NB4 (cell line): Measurements from ENCODE around the gene CDC42BPA.

Experiments
- DNase-seq: peaks from one replicate; pipeline ENCODE4 v3.0.0; 2010; ENCODE audit warnings: low read depth
- H3K4me3 ChIP-seq: one replicate; pipeline ENCODE4 v1.5.1; 2011; ENCODE audit warnings: mild to moderate bottlenecking, low read depth, low read length, moderate library complexity
- MYC ChIP-seq: IDR thresholded peaks from 2 replicates; pipeline ENCODE4 v1.6.1; 2011; ENCODE audit warnings: low read depth, low read length
- POLR2A ChIP-seq: IDR thresholded peaks from 2 replicates; pipeline ENCODE4 v1.6.1; 2011; ENCODE audit warnings: mild to moderate bottlenecking; ENCODE audit not compliant: insufficient read length; ENCODE audit errors: extremely low read depth
- TF ChIP-seq, protein P1 (sequence below): IDR thresholded peaks from one replicate; pipeline ENCODE4 v1.5.1; 2012; ENCODE audit warnings: low read depth, low read length
- TF ChIP-seq, protein P2 (sequence below): IDR thresholded peaks from 2 replicates; pipeline ENCODE4 v1.6.1; 2011; ENCODE audit warnings: low read depth, low read length

Gene CDC42BPA

DNA sequence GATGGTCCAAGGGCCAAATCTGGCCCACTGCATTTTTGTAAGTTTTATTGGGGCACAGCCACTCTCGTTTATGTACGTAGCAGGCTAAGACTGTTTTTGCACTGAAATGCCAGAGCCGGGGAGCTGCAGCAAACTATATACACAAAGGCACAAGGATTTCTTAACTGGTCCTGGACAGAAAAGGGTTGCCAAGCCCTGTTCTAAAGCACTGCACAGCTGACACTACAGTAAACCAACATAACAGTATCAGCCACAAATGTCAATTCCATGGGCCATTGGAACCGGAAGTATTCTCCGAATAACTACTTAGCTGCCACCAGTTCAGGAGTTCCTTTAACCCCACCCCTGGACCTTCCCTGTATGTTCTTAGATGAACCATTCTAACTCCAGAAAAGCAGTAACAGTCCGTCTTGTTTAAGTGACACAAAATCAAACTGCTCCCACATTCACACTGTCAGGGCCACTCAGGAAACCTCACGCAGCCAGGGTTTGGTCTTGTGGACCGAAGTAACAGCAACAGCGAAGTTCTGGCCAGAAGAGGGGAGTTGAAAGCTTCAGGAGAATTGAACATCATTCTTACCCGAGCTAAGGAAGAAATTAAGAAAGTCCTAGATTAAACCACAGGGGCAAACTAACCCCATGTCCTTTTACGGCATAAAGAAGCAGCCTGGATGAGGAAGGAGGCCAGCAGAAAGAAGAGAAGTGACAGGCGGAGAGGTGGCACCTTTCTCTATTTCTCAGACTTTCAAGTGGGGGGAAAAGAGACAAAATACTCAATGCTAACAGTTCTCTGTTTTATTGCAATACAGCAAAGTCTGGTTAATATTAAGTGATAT lies 329.0 kb downstream of the CDC42BPA start:
- no peak overlapping the region for H3K4me3 ChIP-seq
- TF ChIP-seq, protein P1, sequence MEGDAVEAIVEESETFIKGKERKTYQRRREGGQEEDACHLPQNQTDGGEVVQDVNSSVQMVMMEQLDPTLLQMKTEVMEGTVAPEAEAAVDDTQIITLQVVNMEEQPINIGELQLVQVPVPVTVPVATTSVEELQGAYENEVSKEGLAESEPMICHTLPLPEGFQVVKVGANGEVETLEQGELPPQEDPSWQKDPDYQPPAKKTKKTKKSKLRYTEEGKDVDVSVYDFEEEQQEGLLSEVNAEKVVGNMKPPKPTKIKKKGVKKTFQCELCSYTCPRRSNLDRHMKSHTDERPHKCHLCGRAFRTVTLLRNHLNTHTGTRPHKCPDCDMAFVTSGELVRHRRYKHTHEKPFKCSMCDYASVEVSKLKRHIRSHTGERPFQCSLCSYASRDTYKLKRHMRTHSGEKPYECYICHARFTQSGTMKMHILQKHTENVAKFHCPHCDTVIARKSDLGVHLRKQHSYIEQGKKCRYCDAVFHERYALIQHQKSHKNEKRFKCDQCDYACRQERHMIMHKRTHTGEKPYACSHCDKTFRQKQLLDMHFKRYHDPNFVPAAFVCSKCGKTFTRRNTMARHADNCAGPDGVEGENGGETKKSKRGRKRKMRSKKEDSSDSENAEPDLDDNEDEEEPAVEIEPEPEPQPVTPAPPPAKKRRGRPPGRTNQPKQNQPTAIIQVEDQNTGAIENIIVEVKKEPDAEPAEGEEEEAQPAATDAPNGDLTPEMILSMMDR, result no peak
- TF ChIP-seq POLR2A (no peak), MYC (no peak)
- TF ChIP-seq, protein P2, sequence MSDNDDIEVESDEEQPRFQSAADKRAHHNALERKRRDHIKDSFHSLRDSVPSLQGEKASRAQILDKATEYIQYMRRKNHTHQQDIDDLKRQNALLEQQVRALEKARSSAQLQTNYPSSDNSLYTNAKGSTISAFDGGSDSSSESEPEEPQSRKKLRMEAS, result no peak
- no peak for DNase-seq

DNA sequence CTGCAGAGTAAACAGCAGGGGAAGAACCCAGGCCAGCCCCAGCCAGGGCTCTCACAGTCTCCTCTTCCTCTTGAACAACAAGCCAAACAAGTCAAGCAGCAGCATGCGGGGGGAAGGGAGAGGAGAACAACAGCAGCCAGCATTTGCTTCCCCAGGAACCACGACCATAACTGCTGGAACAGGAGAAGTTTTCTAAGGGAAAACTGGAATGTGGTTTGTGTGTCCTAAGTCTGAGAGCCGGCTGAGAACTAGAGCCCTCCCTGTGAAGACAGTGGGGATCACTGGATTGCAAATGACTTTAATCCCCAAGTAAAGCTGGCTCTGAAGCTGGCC lies 330.0 kb downstream of the CDC42BPA start:
- H3K4me3 ChIP-seq, result no peak overlapping the region
- DNase-seq, result no peak
- TF ChIP-seq, protein P2, result no peak
- no peak for TF ChIP-seq MYC
- TF ChIP-seq POLR2A, result no peak
- TF ChIP-seq, protein P1, result no peak

DNA sequence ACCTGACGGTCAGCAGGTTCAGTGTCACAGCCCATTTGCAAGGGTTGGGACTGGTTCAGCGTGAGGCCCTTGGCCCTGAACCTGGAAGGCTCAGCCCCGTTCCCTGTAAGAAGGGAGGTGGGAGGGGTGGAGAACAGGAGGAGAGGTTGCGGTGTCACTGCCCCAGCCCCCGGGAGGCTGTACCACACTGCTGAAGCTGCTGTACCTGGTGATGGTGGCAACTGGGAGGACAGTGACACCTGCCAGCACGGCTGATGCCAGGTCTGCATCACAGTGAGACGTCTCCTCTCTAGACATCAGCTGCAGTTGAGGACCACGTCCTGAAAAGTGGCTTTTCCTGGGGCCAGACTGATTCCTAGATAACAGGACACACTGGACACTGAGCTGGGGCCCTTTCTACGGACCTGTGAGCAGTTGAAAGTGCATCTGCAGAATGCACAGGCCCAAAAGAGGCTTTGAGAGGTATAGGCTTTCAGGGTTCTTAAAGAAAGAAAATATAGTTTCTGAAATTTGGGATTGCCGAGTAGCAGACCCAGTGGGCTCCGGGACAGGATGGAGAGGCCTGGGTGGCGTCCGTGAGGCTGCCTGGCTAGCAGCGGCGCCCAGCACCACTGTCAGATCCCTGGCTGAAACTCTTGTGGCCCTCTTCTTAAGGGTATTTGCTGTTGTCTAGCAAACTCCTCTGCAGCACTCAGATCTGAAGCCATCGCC lies 330.5 kb downstream of the CDC42BPA start:
- no peak overlapping the region for H3K4me3 ChIP-seq
- TF ChIP-seq MYC (no peak), POLR2A (no peak)
- TF ChIP-seq, protein P1, result no peak
- TF ChIP-seq, protein P2, result no peak
- no peak for DNase-seq

DNA sequence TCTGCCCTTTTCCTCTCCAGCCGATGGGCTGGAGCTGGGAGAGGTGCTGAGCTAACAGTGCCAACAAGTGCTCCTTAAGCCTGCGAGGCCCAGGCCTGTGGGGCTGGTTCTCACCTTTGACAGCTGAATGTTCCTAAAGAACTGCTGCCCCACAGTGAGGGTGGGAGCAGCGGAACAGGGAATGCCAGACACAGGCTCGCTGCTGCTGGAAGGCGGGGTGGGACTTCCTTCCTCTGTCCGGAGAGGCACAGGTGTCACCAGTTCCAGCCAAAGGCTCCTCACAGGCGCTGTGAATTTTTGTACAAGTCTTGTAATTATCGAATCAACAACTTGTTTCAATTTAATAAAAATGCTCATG lies 331.1 kb downstream of the CDC42BPA start:
- DNase-seq, result no peak
- TF ChIP-seq POLR2A, result no peak
- TF ChIP-seq, protein P2, result no peak
- TF ChIP-seq, protein P1, result no peak
- TF ChIP-seq MYC, result no peak
- H3K4me3 ChIP-seq, result no peak overlapping the region

DNA sequence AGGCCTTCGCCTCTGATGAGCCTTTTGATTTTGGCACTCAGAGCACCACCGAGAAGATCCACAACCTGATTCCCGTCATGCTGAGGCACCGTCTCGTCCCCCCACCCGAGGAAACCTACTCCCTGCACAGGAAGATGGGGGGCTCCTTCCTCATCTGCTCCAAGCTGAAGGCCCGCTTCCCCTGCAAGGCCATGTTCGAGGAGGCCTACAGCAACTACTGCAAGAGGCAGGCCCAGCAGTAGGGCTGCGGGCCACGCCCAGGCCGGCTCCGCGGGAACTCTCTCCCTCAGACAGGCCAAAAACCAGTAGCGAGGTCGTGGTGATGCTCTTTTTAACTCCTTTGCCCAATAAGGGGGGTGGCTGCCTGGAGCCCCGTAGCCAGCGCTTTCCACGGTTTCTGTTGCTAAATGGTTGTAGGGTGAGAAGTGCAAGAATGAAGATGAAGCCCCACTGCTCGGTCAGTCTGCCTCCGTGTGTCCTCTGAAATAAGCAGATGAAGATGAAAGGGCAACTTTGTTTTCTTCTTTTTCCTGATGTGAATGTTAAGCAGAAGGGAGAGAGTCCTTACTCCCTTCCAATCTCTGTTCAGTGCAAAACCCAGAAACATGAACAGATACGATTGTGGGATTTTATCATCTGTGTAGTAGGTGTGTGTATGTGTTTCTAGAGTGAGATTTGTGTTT lies 331.7 kb downstream of the CDC42BPA start:
- no peak for DNase-seq
- no peak overlapping the region for H3K4me3 ChIP-seq
- TF ChIP-seq, protein P1, result no peak
- TF ChIP-seq, protein P2, result no peak
- TF ChIP-seq POLR2A, result no peak
- TF ChIP-seq MYC, result no peak
